GM12892 (cell line): ENCODE data around the gene MYCBP2.
"Not testable (repeated sequence)": the region's sequence is repeated elsewhere in the genome, so short reads cannot be mapped to it uniquely, and the experiment has no call there.

Experiments
- DNase-seq: peaks from one replicate; pipeline ENCODE4 v3.0.0; 2011; ENCODE audit not compliant: insufficient read length
- FAIRE-seq: peaks from 2 replicates; lab custom pipeline; 2011; peaks lifted over from hg19 to GRCh38; lab: Jason Lieb, UNC
- POLR2A ChIP-seq: IDR thresholded peaks from 2 replicates; pipeline ENCODE4 v1.6.1; 2011; ENCODE audit warnings: low read depth, low read length, control low read depth
- POLR2AphosphoS5 ChIP-seq: IDR thresholded peaks from 2 replicates; pipeline ENCODE4 v1.6.1; 2011; ENCODE audit warnings: low read depth, low read length, control low read depth
- TAF1 ChIP-seq: IDR thresholded peaks from 2 replicates; pipeline ENCODE4 v1.6.1; 2011; ENCODE audit warnings: low read depth, mild to moderate bottlenecking, control low read depth, low read length, borderline replicate concordance

MYCBP2 gene

DNA sequence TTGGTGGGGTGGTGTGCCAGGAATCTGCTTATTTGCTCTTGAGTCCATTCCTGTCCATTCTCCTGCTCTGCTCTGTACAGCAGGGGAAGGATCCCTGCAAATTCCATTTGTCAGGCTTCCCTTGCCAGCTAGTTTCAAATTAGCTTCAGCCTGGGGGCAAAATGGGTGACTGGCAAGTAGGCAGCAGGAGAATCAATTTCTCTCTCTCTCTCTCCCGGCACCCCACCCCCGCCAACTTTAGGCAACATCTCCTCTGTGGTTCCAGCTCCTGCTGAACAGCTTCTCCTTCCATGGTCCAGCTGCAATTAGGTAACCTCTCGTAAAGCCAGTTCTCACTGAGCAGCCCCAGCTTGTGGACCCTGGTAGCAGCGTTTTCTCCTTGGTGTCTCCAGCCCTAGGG lies 6.7 kb upstream of the MYCBP2 start:
- DNase-seq = no peak
- peak; percentile 17 for FAIRE-seq
- no peak for TF ChIP-seq POLR2A
- no peak for TF ChIP-seq POLR2AphosphoS5
- no peak for TF ChIP-seq TAF1

DNA sequence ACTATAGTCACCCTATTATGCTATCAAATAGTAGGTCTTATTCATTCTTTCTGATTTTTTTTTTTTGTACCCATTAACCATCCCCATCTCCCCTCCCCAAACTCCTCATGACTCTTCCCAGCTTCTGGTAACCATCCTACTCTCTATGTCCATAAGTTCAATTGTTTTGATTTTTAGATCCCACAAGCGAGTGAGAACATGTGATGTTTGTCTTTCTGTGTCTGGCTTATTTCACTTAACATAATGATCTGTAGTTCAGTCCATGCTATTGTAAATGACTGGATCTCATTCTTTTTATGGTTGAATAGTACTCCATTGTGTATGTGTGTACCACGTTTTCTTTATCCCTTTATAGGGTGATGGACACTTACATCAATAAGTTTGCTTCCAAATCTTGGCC lies 4.5 kb upstream of the MYCBP2 start:
- no peak for DNase-seq
- TF ChIP-seq POLR2AphosphoS5 (no peak), TAF1 (no peak), POLR2A (no peak)
- peak; percentile 72 for FAIRE-seq

DNA sequence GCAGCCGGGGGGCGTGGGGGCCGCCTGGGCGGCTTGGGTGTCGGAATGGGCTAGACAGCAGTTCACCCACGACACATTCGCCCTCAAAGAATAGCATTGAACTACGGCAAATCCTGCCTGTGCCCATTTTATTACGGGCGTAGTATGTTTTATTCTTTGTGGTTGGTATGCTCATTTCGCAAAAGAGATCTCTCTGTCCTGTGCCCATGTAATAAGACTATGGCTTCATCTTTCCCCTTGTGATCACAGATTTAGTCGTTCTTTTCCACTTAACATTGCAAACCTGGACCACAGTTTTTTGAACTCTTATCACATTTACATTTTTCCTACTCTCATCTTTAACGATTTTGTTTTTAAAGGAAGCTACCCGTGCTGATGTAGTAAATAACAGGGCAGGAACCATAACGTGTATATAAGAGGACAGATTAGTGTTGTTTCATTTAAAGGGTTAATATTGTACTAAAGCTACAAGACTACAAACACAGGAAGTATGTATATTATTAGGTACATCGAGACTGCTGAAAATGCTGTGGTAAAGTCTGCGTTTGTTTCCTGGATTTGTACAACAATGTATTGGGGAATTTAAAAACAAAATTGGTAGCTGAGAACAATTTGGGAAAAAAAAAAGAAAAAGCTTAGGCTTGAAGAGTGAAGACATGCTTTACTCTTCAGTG lies 3.2 kb upstream of the MYCBP2 start:
- FAIRE-seq = no peak
- DNase-seq = no peak
- TF ChIP-seq POLR2A (peak; percentile 32; the same call in 1 of the 2 replicates), TAF1 (no peak)

DNA sequence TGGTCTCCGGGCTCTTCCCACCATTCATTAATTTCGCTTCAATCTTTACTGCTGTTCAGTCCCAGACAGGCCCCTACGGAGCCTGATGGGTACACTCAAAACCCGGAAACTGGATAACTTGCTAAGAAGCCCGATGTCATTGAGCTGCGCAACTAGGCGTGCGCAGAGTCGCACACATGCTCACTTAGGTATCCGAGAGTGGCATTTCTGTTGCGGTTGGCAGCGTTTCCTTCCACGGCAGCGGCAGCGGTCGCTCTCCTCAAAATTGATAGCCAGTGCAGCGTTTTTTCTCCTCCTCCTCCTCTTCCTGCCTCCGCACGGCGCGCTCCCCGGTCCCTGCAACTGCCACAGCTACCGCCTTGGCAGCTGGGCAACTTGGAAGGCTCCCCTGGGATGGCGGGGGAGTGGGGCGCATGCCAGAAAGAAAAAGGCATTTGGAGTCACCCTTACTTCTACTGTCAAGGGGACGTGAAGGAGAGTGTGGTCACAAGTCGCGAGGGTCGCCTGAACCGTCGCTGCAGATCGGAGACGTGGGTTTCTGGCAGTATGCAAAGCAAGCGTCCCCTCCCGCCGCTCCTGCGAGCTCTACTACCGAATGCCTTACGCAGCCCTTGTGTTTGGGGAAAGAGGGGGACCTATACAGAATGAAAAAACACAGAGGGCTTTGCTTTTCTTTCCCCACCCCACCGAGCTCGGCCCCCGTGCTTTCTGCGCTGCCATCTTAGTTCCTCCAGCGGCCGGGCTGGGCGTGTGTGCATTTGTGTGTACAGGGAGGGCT lies 2.4 kb upstream of the MYCBP2 start:
- TF ChIP-seq TAF1 = peak; percentile 61; the same call in 1 of the 2 replicates
- TF ChIP-seq POLR2A = peak; percentile 86
- peak; percentile 70 for TF ChIP-seq POLR2AphosphoS5
- FAIRE-seq = peak; percentile 96
- peak; percentile 61 for DNase-seq

DNA sequence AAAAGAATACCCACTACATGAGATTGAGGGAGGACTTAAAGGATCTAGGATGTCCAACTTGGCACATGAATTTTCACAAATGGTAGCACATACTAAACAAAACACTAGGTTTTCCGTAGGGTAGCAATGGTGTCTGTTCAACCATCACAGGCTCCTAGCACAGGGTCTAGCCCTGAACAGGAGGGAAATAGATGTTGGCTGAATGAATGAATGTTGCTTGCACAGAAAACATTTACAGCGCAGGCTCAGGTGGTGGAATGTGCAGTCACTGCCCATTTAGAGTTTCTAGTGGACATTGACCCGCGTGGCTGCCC lies 1.9 kb upstream of the MYCBP2 start:
- FAIRE-seq (no peak), DNase-seq (no peak)
- no peak for TF ChIP-seq TAF1
- TF ChIP-seq POLR2AphosphoS5 = no peak
- TF ChIP-seq POLR2A = no peak

DNA sequence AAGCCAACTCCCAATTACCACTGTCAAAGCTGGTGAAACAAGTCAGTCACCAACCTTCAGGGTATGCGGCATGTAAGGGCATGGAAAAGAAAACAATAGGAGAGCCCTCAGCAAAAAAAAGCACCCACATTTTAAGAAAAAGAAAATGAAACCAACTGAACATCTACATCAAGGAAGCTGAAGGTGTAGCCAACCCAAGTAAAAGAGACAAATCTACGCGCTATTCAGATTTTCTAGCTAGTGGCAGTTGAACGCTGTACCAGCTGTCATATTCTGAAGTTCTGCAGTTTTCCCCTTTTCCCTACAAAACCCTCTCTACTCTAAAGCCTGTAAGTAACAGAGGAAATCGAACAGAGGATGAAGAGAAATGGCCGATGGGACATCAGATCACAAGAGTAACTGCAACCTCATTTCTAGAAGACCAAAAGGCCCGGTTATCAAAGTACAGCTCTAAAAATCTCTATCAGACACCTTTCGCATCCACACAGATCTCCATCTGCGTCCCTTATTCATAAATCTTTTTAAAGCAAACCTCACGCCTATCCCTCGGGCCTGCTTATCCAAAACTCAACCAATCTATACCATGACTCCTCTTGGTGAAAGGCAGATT lies 1.4 kb downstream of the MYCBP2 start:
- FAIRE-seq = peak; percentile 48
- TF ChIP-seq POLR2A (no peak), POLR2AphosphoS5 (no peak), TAF1 (no peak)
- no peak for DNase-seq

DNA sequence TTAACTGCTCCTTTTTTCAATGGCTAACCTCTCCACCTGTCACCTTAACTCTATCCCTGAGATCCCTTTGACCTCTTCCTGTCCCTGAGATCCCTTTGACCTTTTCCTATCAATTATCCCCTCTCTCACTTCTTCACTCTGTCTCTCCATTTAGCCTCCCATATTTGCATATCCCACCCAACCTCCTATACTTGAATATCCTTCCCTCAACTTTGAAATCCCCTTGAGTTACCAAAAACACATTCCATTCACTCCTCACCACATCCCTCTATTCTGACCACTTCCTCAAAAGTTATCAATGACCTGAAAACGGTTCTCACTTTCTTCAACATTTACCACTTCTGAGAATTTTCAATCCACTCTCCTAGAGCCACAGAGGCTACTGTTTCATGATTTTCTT lies 3.0 kb downstream of the MYCBP2 start:
- no peak for DNase-seq
- TF ChIP-seq TAF1 = no peak
- no peak for TF ChIP-seq POLR2AphosphoS5
- FAIRE-seq = no peak

DNA sequence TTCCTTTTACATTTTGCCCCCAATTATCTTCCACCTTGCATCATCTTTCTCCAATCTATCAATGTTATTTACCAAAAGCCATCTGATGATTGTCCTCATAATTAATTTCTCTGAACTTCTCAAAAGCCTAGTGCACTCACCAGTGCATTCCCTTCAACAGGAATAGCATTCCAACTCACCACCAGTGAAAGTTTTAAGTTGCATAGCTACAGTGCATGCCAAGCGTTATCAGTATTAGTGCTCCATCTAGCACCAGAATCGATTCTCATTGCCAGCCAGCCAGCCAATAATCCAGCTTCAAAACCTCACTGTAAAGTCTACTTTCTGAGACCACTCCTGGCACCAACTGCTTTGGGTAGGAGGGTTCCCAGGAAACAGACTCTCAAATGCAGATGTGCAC lies 7.4 kb downstream of the MYCBP2 start:
- FAIRE-seq = no peak
- TF ChIP-seq TAF1 (no peak), POLR2A (no peak), POLR2AphosphoS5 (no peak)

DNA sequence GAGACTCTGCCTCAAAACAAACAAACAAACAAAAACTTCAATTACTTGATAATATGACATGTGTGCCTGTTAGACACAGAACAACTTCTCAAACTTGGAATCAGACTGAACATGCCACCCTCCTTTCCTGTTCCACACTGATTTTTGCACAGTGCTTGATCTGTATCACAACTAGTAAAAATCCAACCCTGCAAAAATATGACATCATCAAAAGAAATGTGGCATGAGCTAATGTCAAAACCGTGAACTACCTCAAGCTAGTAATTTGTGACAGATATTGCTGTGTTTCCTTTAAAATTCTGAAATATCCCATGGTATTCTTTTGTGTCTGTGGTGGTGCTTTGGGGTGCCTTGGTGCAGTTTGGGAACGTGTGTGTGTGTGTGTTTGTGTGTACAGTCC lies 8.2 kb downstream of the MYCBP2 start:
- FAIRE-seq (peak; percentile 42), DNase-seq (no peak)
- TF ChIP-seq POLR2A (no peak), TAF1 (no peak), POLR2AphosphoS5 (no peak)

More for the DNA sequence above, 7.4 kb downstream of the MYCBP2 start:
- no peak for DNase-seq

DNA sequence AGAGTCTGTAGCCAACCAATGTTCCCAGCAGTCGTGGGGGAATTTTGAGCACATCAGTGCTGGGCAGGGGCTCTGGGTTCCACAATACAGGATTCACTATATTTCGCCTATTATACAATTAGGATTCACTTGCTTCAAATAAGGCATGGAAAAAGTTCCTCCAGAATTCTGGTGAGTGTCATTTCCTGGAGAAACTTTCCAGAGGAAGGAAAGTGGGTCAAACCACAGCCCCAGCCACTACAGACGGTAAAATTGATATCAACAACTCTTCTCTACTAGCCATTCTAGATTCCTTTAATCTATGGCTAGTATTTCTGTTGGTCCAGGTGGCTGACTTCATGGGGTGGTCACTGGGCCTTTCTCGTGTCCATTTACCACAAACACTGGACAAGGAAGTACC lies 10.5 kb downstream of the MYCBP2 start:
- FAIRE-seq (no peak), DNase-seq (no peak)
- TF ChIP-seq POLR2A (no peak), TAF1 (no peak), POLR2AphosphoS5 (no peak)

DNA sequence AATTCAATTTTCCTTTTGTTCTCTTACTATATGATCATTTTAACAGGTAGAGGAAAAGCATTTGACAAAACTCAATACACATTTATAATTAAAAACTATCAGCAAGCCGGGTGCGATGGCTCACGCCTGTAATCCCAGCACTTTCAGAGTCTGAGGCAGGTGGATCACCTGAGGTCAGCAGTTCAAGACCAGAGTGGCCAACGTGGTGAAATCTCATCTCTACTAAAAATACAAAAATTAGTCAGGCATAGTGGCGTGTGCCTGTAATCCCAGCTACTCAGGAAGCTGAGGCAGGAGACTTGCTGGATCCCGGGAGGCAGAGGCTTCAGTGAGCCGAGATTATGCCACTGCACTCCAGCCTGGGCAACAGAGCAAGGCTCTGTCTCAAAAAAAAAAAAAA lies 11.4 kb downstream of the MYCBP2 start:
- FAIRE-seq, DNase-seq: not testable (repeated sequence)

DNA sequence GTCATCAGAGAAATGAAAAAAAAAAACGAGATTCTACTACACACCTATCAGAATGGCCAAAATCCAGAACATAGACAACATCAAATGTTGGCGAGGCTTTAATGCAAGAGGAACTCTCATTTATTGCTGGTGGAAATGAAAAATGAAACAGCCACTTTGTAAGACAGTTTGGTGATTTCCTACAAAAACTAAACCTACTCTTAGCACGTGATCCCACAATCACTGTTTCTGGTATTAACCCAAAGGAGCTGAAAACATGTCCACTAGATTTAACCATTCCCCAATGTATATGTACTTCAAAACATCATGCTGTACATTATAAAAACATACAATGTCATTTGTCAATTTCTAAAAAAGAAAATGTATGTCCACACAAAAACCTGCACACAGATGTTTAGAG lies 13.0 kb downstream of the MYCBP2 start:
- FAIRE-seq (peak; percentile 78), DNase-seq (no peak)
- TF ChIP-seq POLR2A = no peak
- no peak for TF ChIP-seq POLR2AphosphoS5
- TF ChIP-seq TAF1 = no peak
